ENCODE data around the gene PRRT1B.

Gene PRRT1B

GRCh38 chr9:131582466-131583336 lies 37.4 kb downstream of the PRRT1B start:
- DNase-seq = no peak

- DNase-seq = no peak
These were observed 38.0 kb downstream of the PRRT1B start for GRCh38 chr9:131583337-131583645.

- no peak for DNase-seq
These were observed 38.7 kb downstream of the PRRT1B start for GRCh38 chr9:131583836-131584555.

- no peak for DNase-seq
These were observed 39.5 kb downstream of the PRRT1B start for GRCh38 chr9:131584858-131585257.

- DNase-seq = peak; percentile 65
These were observed 40.1 kb downstream of the PRRT1B start for GRCh38 chr9:131585375-131585774.

GRCh38 chr9:131587331-131587730 lies 42.0 kb downstream of the PRRT1B start:
- DNase-seq = no peak

GRCh38 chr9:131587906-131588305 lies 42.6 kb downstream of the PRRT1B start:
- no peak for DNase-seq

GRCh38 chr9:131588396-131588795 lies 43.1 kb downstream of the PRRT1B start:
- no peak for DNase-seq

- no peak for DNase-seq
These were observed 43.9 kb downstream of the PRRT1B start for GRCh38 chr9:131589124-131589711.

- DNase-seq = no peak
These were observed 44.7 kb downstream of the PRRT1B start for GRCh38 chr9:131589993-131590392.

- DNase-seq = no peak
These were observed 45.1 kb downstream of the PRRT1B start for GRCh38 chr9:131590449-131590848.

- peak; percentile 71 for DNase-seq
These were observed 45.9 kb downstream of the PRRT1B start for GRCh38 chr9:131590907-131591844.

- no peak for DNase-seq
These were observed 46.5 kb downstream of the PRRT1B start for GRCh38 chr9:131591845-131592208.

GRCh38 chr9:131593091-131593820 lies 47.9 kb downstream of the PRRT1B start:
- no peak for DNase-seq

- DNase-seq = no peak
These were observed 48.8 kb downstream of the PRRT1B start for GRCh38 chr9:131593936-131594665.

GRCh38 chr9:131594906-131595665 lies 49.8 kb downstream of the PRRT1B start:
- no peak for DNase-seq

- no peak for DNase-seq
These were observed 50.5 kb downstream of the PRRT1B start for GRCh38 chr9:131595696-131596429.

GRCh38 chr9:131596430-131596743 lies 51.1 kb downstream of the PRRT1B start:
- DNase-seq = no peak

- DNase-seq = no peak
These were observed 51.9 kb downstream of the PRRT1B start for GRCh38 chr9:131597246-131597645.

GRCh38 chr9:131598121-131598520 lies 52.8 kb downstream of the PRRT1B start:
- DNase-seq = peak; percentile 8

Data from CD4-positive, alpha-beta T cell treated with Interleukin-4 for 4 hours (primary cell).